ENCODE data around the gene CD4. TPM values are rescaled to one million over a fixed set of nuclear protein-coding genes. Genes with fewer than 3 reads are reported as not detected.
"Not testable (repeated sequence)": the region's sequence is repeated elsewhere in the genome, so short reads cannot be mapped to it uniquely, and the experiment has no call there.

The CD4 gene
- 10 to 100 TPM in 1 of 2 donors, 1 to 10 TPM in 1; 6.2 to 13.4 TPM for total RNA-seq

DNA sequence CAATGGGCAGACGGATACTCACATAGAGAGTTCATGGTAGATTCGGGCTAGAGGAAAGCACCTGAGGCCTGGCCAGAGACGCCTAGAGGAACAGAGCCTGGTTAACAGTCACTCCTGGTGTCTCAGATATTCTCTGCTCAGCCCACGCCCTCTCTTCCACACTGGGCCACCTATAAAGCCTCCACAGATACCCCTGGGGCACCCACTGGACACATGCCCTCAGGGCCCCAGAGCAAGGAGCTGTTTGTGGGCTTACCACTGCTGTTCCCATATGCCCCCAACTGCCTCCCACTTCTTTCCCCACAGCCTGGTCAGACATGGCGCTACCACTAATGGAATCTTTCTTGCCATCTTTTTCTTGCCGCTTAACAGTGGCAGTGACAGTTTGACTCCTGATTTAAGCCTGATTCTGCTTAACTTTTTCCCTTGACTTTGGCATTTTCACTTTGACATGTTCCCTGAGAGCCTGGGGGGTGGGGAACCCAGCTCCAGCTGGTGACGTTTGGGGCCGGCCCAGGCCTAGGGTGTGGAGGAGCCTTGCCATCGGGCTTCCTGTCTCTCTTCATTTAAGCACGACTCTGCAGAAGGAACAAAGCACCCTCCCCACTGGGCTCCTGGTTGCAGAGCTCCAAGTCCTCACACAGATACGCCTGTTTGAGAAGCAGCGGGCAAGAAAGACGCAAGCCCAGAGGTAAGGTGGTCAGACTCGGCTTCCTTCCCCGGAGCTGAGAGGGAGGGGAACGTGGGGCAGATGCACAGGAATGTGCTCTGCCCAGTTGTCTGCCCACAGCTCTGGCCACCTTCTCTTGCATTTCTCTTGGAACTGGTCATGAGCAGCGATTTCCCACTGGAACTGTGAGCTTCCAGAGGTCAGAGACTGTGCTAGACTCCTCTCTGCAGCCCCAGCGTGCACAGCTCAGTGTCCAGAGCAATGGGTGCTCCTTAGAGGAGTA lies at the start of gene CD4:
CD4 (plus strand) TSS at position 557 of the 953 bp plus-strand sequence. CDS start 10,611 bp downstream, outside the sequence.
- DNase-seq = peak; percentile 56
- Histone ChIP-seq H3K27ac (peak within 1 kb of the TSS; percentile 50), H3K9ac (ENCODE audit: low read depth in 2 of 2, low read length in 2 of 2) (peak within 1 kb of the TSS; percentile 7 to 35), H3K9me3 (no peaks in the 10 kb centered on the region), H3K4me3 (peak within 1 kb of the TSS; percentile 30), H3K36me3 (no peaks in the 10 kb centered on the region), H3K27me3 (no peaks in the 10 kb centered on the region), H3K4me1 (no peaks in the 10 kb centered on the region)
- intact Hi-C loops (cut with DNase I) = no loop called here
- TF ChIP-seq, protein P1, sequence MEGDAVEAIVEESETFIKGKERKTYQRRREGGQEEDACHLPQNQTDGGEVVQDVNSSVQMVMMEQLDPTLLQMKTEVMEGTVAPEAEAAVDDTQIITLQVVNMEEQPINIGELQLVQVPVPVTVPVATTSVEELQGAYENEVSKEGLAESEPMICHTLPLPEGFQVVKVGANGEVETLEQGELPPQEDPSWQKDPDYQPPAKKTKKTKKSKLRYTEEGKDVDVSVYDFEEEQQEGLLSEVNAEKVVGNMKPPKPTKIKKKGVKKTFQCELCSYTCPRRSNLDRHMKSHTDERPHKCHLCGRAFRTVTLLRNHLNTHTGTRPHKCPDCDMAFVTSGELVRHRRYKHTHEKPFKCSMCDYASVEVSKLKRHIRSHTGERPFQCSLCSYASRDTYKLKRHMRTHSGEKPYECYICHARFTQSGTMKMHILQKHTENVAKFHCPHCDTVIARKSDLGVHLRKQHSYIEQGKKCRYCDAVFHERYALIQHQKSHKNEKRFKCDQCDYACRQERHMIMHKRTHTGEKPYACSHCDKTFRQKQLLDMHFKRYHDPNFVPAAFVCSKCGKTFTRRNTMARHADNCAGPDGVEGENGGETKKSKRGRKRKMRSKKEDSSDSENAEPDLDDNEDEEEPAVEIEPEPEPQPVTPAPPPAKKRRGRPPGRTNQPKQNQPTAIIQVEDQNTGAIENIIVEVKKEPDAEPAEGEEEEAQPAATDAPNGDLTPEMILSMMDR (IDR thresholded peaks at IDR 0.05) = no peak

DNA sequence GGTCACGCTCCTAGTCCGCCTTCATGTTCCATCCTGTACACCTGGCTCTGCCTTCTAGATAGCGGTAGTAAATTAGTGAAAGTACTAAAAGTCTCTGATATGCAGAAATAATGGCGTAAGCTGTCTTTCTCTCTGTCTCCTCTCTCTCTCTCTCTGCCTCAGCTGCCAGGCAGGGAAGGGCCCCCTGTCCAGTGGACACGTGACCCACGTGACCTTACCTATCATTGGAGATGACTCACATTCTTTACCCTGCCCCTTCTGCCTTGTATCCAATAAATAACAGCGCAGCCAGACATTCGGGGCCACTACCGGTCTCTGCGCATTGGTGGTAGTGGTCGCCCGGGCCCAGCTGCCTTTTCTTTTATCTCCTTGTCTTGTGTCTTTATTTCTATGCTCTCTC lies 47.2 kb upstream of the CD4 start:
- DNase-seq; H3K4me3 ChIP-seq; H3K9me3 ChIP-seq; H3K27ac ChIP-seq; H3K27me3 ChIP-seq; H3K36me3 ChIP-seq; H3K9ac ChIP-seq (ENCODE audit: low read depth in 2 of 2, low read length in 2 of 2); intact Hi-C loops (cut with DNase I); H3K4me1 ChIP-seq: not testable (repeated sequence)

DNA sequence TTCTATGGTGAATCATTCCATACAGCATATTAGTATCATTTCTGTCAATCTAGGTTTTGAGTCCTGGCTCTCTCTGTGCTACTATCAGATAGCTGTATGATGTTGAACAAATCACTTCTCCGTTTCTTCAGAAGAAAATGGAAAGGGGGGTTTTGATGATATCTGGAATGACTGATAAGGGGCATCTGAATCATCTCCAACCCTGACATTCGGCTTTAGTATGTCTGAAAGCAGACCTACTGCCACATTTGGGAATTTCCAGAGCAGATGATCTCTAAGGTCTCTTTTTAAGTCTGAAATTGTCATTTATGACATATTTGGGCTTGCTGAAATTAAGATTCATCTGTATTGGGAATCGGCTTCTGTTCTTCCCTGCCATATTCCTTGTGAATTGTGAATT lies 46.5 kb upstream of the CD4 start:
- TF ChIP-seq, protein P1 (IDR thresholded peaks at IDR 0.05) = no peak
- intact Hi-C loops (cut with DNase I) = no loop called here

DNA sequence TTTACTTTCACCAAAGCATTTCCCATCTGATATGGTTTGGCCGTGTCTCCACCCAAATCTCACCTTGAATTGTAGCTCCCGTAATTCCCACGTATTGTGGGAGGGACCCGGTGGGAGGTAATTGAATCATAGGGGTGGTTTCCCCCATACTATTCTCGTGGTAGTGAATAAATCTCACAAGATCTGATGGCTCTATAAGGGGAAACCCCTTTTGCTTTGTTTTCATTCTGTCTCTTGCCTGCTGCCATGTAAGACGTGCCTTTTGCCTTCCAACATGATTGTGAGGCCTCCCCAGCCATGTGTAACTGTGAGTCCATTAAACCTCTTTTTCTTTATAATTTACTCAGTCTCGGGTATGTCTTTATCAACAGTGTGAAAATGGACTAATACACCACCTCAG lies 46.0 kb upstream of the CD4 start:
- H3K9me3 ChIP-seq; intact Hi-C loops (cut with DNase I); H3K36me3 ChIP-seq; H3K4me3 ChIP-seq; H3K4me1 ChIP-seq; H3K27ac ChIP-seq; H3K9ac ChIP-seq (ENCODE audit: low read depth in 2 of 2, low read length in 2 of 2); DNase-seq; H3K27me3 ChIP-seq: not testable (repeated sequence)

More for the DNA sequence above, 46.5 kb upstream of the CD4 start:
- H3K27ac ChIP-seq = no peak overlapping the region
- no peak for DNase-seq
- no peaks in the 10 kb centered on the region for H3K9me3 ChIP-seq
- H3K4me1 ChIP-seq = no peaks in the 10 kb centered on the region
- H3K27me3 ChIP-seq = no peaks in the 10 kb centered on the region
- no peak overlapping the region for H3K4me3 ChIP-seq
- H3K36me3 ChIP-seq = no peaks in the 10 kb centered on the region
- H3K9ac ChIP-seq (ENCODE audit: low read depth in 2 of 2, low read length in 2 of 2) = no peak overlapping the region

DNA sequence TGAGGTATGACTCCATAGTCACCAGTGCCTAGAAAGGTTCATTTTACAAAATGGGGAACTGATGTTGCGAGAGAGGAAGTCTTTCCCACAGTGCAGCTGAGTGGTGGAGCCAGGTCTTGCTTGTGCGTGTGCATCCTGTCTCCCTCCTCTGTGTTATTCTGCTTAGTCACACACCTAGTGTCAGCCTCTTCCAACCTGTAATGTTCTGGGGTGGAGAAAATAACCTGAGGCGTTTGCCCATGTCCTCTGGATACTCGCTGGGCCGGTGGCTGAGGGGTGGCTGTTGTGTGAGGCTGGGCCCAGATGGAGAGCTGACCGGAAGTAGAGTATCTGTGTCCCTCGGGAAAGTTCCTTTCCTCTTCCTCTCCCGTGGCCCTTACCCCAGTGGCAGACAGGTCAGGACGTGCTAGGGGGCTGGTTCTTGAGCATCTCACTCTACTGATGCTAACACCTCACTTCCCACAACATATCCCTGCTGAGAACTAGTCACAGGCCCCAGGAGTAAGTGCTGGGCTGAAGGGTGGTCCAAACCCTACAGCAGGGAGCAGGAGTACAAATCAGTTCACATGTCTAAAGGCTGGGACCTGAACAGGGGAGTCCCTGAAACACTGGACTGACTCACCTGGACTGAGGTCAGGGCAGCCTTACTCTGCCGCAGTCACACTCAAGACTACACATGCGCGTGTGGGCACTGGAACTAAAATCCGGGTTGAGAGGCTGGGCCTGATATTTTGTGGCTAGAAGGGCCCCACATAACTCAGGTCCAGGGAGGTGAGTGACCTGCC lies 43.4 kb upstream of the CD4 start:
- intact Hi-C loops (cut with DNase I) = no loop called here
- DNase-seq = no peak
- peaks cover 23% of the 10 kb centered on the region for H3K36me3 ChIP-seq
- H3K4me3 ChIP-seq = no peak overlapping the region
- no peaks in the 10 kb centered on the region for H3K9me3 ChIP-seq
- H3K27ac ChIP-seq = no peak overlapping the region
- no peaks in the 10 kb centered on the region for H3K4me1 ChIP-seq
- no peak overlapping the region for H3K9ac ChIP-seq (ENCODE audit: low read depth in 2 of 2, low read length in 2 of 2)
- no peaks in the 10 kb centered on the region for H3K27me3 ChIP-seq
- TF ChIP-seq, protein P1 (IDR thresholded peaks at IDR 0.05) = no peak

DNA sequence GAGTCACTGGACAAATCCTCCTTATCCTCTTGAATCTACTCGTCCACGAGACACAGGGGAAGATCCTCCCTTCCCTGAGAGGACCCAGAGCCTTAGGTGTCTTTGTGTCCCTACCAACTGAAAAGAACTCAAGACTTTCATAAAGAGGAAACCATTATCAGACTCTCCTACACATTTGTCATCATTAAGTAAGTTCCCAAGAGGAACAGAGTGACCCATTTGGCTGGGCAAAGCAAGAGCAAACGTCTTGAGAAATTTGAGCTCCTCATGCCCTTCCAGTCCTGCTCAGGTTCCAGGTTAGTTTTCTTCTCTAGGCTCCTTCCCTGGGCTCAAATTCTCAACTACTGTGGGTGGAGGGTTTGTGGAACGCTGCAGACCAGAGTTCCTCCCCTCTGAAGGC lies 42.1 kb upstream of the CD4 start:
- Histone ChIP-seq H3K36me3 (peaks cover 23% of the 10 kb centered on the region), H3K9me3 (no peaks in the 10 kb centered on the region), H3K4me1 (peaks cover 6% of the 10 kb centered on the region), H3K4me3 (no peak overlapping the region), H3K27ac (no peak overlapping the region), H3K27me3 (no peaks in the 10 kb centered on the region), H3K9ac (ENCODE audit: low read depth in 2 of 2, low read length in 2 of 2) (no peak overlapping the region)
- DNase-seq = no peak
- TF ChIP-seq, protein P1 (IDR thresholded peaks at IDR 0.05) = no peak
- intact Hi-C loops (cut with DNase I) = no loop called here
